Fibroblast of skin of scalp (primary cell): ENCODE results near the gene FAM186B.
A peak's percentile ranks its signal among the peaks of the same experiment; 100 is the strongest.
"Not testable (repeated sequence)": the region's sequence is repeated elsewhere in the genome, so short reads cannot be mapped to it uniquely, and the experiment has no call there.

Source experiments
- DNase-seq: peaks from one replicate; pipeline ENCODE4 v3.0.0-alpha.2; 2013

FAM186B gene

DNA sequence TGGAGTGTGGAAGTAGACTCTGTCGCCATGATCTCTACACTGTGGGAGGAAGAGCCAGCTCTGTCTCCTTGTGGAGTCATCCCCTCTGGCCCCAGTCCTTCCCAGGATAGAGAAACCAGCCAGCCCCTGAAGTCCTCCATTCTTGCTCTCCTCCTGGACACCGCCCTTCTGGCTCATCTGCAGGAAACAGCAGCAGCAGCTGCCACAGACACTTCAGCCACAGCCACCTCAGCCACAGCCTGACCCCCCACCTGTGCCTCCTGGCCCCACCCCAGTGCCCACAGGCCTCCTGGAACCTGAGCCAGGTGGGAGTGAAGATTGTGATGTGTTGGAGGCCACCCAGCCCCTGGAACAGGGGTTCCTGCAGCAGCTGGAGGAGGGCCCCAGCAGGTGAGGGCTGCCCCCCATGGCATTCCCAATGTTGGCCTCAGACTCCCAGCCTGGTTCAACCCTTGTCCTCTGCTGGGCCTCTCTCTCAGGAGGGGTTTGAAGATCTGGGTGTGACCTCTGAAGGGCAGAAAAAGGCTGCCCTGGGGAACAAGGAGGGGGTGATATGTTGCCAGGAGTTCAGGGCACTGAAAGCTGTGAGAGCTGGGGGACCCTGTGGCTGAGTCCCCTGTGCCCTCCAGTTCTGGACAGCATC lies 28.4 kb upstream of the FAM186B start:
- DNase-seq, result no peak

DNA sequence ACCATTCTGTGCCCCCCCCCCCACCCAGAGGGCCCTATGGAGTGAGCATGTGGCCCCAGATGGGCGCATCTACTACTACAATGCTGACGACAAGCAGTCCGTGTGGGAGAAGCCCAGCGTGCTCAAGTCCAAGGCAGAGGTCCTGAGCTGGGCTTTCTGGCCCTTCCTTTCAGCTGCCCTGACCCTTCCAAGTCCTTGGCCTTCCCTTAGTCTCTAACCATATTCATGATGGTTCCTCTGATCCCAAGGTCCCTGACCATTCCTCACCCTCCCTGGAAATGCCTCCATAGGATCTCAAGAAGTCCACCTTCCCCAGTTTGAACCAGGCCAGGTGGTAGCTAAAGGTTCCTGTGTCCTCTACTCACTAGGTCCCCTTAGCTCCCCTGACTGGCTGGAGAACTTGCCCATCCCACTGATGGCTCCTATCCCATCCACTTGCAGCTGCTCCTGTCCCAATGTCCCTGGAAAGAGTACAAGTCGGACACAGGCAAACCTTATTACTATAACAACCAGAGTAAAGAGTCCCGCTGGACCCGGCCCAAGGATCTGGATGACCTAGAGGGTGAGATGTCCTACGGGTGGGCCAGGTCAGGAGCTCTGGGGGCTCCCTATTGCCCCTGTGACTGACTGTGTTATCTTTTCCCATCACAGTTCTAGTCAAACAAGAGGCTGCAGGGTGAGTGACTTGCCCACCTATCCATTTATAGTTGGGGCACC lies 27.7 kb upstream of the FAM186B start:
- DNase-seq, result no peak

DNA sequence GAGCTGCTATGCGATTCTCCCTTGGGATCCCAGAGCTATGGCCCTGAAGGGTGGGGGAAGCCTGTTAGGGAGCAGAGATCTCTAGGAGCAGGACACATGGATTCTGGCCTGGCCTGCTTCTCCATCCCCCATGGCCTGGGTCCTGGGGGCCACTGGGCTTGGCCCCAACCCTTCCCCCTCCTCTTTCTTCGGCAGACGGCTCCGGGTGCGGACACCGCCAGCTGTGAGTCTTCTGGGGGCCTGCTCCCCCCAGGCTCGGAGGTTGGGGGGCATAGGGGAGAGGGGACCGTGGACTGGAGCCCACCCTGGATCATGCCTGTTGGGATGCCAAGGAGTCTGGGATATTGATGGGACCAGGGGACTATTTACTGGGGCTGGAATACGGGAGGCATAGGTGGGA lies 27.0 kb upstream of the FAM186B start:
- DNase-seq, result no peak

DNA sequence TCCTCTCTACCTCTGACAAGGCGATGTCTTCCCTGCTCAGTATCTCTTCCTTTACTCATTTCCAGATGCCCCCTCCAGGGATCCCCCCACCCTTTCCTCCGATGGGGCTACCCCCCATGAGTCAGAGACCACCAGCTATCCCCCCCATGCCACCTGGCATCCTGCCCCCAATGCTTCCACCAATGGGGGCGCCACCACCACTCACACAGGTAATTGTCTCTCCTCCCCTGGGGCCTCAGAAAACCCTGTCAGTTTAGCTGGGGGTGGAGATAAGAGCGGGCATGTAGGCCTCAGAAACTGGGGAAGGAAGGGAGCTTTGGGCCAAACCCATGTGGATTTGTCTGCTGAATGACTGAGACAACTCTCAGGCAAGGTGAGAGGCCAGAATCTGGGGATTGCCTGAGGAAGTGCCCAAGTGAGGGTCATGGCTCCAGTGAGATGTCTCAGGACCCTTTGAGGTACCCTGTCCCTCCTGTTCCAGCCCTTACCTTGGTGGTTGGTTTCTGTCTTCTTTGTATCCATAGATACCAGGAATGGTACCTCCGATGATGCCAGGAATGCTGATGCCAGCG lies 26.0 kb upstream of the FAM186B start:
- DNase-seq, result no peak

DNA sequence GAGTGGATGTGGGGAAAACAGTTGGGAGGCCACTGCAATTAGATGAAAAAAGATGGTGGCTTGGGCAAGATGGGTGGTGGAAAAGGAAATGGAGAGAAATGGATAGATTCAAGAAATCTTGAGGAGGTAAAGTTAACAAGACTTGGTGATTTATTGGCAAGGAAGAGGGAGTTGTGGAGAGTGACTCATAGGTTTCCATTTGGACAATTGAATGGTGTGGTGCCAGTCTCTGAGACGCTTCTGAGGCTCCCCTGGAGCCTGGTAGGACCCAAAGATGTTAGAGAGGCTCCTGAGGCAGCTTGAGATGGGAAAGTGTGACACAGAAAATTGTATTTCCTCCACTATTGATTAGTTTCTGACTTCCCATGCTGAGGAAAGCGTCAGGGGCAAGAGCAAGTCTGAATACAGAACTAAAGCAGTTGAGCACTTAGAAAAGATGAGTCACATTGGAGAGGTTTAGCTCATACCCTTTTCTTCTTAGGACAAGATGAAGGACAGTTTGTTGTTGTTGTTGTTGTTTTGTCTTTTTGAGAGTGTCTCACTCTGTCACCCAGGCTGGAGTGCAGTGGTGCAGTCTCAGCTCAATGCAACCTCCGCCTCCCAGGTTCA lies 22.4 kb upstream of the FAM186B start:
- DNase-seq, result peak; percentile 54

DNA sequence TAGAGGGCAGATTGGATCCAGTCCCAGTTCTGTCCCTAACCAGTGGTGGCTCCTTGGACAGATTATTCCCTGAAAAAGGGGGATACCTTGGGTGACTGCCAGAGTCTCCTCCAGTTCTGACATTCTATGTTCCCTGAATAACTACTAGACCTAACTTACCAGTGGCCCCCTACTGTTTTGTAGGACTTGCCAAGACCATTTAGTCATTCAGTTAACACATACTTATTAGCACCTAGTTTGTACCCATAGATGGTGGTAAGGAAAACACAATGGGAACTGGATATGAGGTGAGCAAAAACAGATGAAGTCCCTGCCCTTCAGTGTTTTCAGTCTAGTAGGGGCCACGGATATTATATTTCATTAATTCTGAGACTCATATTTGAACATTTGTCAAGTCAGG lies 21.4 kb upstream of the FAM186B start:
- no peak for DNase-seq

DNA sequence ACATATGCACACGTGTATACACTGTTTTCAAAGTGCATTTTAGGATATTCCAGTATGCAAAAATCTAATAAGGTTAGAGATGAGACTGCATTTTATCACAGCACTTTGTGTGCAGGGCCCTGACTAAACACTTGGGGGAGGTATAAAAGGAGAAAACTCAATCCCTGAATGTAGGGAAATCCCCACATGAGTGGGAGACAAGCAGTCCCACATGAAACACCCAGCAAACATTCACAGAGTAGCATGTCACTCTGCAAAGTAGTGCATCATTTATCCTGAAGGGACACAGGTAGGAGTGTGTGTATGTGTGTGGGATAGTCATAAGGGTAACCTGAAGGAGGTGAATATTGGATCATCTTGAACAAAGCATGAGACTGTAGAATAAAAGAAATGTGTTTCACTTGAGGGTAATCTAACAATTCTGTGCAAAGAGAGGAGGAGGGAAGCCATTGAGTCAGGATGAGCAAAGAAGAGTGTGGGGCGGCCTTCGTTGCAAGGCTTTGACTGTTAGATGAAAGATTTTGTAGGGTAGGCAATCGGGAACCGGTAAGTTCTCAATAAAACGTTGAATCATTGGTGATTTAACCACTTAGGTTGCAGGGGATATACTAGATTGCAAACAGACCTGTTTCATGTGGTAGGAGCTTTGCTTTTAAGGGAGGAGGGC lies 20.9 kb upstream of the FAM186B start:
- DNase-seq, result no peak

DNA sequence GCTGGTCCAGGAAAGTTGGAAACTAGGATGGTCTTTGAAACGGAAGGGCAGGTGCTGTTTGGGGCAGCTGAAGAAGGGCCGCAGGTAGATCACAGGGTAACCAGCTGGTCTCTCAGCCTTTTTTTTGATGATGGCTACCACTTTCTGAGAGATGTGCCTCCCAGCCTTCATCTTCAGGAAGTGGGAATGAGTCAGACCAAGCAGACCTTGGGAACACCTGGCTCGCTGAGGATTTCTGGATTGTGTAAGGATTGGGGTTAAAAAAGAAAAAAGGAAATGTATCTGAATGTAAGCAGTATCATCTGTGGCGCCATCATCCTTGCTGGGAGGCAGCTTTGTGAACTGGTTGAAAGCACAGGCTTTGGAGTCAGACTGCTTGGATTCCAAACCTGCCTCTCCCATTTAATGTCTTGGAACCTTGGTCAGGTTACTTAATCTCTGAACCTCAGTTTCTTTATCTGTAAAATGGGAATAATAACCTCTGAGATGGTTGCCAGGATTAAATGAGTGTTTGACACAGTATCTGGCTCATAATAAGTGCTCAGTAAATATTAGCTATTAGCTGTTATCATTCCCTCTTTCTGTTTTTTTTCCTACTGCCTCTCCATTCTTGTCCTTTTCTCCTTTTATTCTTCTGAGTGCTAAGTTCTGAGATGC lies 19.6 kb upstream of the FAM186B start:
- no peak for DNase-seq

DNA sequence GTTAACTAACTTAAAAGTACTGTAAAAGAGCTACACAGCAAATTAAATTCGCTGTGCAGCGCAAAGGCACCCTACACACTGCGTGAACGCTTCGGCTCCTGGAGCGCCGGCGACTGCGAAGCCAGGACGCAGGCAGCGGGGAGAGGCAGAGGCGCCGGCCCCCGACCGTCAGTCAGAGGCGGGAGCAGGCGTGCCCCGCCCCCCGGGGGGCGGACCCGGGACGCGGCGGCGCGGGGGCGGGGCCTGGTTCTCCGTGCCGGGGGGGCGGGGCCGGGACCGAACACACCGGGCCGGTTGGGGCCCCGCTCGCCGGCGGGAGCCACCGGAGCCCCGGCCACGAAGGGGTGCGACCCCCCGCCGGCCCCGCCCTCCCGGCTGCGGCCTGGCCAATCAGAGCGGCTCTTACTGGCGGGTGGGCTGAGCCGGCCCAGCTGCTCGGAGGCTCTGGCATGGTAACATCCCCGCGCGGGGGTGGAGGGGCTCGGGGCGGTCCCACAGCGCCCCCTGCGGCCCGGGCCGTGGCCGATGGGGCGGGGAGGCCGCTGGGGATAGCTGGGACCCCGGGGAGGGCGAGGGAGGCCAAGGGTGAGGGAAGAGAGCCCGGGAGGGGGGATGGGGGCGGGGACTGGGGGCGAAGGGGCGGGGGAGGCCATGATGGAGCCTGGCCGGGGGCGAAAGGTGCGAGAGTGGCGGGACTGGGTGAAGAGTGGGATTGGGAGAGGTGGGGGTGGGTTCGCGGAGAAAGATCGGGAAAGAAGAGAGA lies 17.9 kb upstream of the FAM186B start, which contains the start of gene PRPF40B:
TSS of gene PRPF40B (plus strand) at position 420 of the 763 bp plus-strand sequence. CDS start at position 450, 30 bp downstream.
- peak; percentile 85 for DNase-seq

DNA sequence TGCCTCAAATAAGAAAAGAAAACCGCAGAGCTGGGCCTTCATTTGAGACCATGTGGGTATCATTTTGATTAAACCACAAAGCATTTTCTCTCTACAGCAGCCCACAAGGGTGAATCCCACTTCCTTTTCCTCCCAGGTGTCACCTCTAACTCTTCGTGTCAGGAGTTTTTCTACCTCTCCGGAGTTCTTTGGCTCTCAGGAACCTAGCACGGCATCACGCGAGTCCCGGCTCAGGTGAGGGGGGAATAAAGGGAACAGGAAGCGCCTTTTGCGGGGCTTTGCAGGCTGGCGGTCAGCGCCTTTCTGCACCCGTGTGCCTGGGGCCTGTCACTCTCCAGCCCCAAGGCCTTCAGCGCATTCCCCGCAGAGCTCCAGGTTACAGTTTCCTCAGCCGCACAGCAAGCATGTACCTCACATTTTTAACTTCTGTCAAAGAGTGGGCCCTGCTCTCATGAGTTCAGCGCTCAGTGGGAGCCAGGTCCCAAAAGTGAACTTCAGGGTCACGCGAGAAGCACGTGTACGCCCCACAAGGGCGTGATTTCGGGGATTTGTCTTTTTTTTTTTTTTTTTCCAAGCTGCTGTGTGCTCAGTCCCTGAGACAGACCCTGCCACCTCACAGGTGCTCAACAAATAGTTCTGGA lies 17.2 kb upstream of the FAM186B start:
- peak; percentile 48 for DNase-seq

DNA sequence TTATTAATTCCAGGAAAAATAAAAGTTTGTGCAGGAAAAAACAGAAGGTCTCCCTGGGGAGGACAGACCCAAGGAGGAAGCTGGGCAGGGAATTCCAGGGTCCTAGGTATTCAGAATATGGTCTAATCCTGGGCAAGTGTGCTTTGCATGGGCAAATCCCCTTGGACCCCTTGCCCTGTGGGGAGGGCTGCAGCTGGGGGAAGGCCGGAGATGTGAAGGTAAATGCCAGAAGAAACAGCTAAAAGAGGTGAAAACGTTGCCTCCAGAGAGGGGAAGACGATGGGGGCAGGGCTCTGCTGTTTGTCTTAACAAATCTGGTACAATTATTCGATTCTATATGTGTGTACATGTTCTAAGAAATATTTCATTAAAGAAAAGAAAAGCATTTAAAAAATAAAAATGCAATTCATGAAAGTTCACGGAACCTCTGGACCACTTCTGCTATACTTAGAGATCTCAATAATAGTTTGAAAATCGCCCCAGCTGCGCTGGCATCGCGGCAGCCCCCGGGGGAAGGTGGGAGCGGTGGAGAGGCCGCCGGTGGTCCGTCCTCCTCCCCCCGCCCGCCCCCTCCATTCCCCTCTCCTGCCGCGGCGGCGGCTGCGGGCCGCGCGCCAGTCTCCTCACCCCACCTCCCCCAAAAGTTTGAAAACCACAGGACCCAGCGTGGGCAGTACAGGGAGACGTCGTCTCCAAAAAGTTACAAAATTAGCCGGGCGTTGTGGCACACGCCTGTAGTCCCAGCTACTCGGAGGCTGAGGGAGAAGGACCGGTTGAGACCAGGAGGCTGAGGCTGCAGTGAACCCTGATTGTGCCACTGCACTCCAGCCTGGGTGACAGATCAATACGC lies 16.4 kb upstream of the FAM186B start:
- DNase-seq, result peak; percentile 21

DNA sequence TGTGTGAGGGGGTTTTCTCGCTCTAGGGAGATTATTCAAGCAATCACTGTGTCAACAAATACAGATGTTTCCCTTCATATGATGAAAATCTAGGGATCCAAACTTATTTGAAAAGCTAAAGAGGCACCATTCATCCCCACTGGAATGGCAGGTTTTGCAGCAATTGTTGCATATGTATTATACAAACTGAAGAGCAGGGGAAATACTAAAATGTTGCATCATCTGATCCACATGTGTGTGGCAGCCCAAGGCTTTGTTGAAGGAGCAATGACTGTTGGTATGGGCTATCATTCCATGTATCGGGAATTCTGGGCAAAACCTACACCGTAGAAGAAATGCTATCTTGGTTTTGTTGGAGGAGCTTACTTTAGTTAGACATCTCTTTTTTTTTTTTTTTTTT lies 13.8 kb upstream of the FAM186B start:
- DNase-seq, result peak; percentile 26

DNA sequence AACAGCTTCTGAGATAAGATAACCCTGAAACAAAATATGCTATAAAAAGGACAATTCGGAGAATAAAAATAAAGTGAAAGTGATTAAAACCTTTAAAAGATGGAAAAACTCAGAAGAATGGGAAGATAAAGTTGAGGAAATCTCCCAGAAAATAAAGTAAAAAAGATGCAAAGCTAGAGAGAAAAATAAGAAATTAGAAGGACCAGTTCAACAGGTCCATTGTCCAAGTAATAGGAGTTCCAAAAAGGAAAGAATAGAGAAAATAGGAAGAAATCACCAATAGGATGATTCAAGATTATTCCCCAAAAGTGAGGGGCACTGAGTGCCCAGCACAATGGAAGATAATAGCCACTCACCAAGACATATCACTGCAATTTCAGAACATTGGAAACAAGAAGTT lies 13.1 kb upstream of the FAM186B start:
- no peak for DNase-seq

DNA sequence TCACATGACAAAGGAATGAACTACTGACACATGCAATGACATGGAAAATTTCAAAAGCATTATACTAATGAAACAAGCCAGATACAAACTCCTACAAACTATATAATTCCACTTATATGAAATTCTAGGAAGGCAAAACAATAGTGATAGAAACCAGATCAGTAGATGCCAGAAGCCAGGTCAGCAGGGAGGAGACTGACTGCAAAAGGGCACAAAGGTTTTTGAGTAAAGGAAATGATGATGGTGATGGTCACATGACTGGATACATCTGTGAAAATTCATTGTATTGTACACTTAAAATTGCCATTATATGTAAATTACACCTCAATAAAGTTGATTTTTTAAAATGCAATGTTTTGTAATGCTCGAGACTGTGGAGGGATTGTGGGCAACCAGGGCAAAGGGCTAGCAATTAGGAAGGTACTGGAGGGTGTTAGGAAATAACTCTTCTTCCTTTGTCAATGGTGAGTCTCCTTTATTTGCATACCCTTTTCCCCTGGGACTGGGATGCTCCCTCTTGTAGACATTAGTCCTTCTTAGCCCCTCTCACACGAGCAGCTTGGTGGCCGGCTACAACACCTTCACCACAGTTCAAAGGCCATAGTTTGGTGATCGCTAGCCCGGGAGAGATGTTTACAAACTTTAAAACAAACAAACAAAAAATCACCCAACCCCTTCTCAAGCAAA lies 11.2 kb upstream of the FAM186B start:
- DNase-seq, result no peak

DNA sequence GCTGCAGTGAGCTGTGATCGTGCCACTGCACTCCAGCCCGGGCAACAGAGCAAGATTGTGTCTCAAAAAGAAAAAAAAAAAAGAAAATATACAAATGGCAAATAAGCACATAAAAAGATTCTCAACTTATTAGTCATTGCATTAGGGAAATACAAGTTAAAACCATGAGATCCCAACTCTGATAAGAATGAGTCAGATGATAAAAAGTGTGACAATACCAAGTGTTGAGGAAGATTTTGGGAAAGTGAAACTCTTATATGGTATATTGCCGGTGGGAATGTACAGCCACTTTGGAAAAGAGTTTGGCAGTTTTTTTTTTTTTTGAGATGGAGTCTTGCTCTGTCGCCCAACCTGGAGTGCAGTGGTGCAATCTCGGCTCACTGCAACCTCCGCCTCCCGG lies 10.3 kb upstream of the FAM186B start:
- DNase-seq, result no peak

DNA sequence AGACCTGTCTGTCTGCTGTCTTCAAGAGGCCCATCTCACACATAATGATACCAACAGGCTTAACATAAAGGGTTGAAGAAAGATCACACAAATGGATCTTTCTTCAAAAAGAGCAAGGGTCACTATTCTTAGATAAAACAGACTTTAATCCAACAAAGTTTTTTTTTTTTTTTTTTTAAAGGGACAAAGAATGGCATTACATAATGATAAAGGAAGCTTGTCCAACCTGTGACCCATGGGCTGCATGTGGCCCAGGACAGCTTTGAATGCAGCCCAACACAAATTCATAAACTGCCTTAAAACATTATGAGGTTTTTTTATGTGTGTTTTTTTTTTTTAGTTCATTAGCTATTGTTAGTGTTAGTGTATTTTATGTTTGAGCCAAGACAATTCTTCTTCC lies 6.8 kb upstream of the FAM186B start:
- no peak for DNase-seq

DNA sequence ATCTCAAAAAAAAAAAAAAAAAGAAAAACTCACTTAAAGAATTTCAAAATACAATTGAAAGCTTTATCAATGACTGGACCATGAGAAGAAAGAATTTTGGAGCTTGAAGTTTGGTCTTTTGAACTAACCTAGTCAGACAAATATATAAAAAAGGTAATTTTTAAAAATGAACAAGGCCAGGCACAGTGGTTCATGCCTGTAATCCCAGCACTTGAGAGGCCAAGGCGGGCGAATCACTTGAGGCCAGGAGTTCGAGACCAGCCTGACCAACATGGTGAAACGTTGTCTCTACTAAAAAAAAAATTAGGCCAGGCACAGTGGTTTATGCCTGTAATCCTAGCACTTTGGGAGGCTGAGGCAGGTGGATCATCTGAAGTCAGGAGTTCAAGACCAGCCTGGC lies 5.3 kb upstream of the FAM186B start:
- DNase-seq, result not testable (repeated sequence)

DNA sequence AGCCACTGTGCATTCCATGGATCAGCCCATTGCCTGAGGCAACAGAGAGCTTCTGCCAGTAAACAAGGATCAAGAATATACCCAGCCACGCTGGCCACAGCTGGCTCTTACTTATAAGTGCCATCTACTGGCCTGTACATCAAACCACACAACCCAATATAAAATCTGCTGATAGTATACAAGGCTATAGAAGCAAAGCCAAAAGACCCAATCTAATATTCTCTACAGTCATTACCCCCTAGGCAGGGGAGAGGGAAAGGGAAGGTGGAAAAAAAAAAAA lies 4.4 kb upstream of the FAM186B start:
- DNase-seq, result no peak

DNA sequence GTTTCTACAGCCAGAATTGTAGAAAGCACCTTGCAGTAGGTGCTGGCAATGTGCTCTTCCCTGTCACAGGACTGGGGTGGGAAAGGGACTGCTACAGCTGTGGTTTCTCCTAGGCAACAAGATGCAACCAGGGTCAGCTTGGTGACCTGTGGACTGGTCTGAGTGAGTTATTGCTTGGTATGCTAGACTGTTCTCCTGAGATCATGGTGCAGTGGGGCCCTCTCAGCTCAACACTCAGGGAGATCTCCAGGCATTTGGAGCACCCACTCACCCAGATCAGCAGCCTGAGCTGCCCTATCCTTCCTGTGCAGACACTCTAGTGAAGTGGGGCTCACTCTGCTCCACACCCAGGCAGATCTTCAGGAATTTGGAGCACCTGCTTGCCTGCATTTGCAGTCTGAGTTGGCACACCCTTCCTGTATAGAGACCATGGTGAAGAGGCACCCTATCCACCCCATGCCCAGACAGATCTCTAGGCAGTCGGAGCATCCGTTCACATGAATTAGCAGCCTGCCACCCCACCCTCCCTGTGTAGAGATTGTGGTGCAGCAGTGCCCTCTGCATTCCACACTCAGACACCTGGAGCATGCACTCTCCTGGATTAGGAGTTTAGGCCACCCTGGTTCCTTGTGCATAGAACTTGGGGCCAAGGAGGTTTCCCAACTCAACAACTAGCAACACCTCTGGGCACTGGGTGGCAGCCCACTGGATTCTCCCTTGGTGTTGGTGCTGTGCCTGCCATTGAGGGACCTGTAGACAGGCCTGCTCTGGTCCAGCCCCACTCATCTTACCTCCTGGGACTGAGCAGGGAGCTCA lies 3.8 kb upstream of the FAM186B start:
- no peak for DNase-seq
